GM12891 (cell line): ENCODE data around the gene MYCBPAP.

Experiments used
- POLR2A ChIP-seq: IDR thresholded peaks from 2 replicates; pipeline ENCODE4 v1.6.1; 2011; ENCODE audit warnings: low read depth, low read length, control low read depth
- POLR2AphosphoS5 ChIP-seq: IDR thresholded peaks from 2 replicates; pipeline ENCODE4 v1.6.1; 2011; ENCODE audit warnings: low read depth, low read length, control low read depth
- SPI1 ChIP-seq: IDR thresholded peaks from 2 replicates; pipeline ENCODE4 v1.6.1; 2011; ENCODE audit warnings: low read depth, low read length, control low read depth
- TAF1 ChIP-seq: IDR thresholded peaks from 2 replicates; pipeline ENCODE4 v1.6.1; 2011; ENCODE audit warnings: low read depth, low read length, control low read depth

DNA sequence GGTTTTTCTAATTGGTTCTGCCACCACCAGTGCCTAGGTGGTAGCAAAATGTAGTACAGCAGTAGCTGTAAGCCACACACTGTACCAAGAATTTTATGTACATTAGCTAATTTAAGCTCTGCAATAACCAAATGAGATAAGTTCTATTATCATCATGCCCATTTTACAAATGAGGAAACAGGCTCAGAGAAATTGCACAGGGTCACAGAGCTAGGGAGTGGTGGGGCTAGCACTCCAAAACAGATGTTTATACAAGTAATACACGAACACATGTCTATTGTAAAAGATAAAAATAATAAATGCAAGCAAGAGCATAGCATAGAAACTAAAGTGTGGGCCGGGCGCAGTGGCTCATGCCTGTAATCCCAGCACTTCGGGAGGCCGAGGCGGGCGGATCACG is 16.0 kb upstream of the MYCBPAP start:
- no peak for TF ChIP-seq POLR2AphosphoS5
- no peak for TF ChIP-seq POLR2A
- no peak for TF ChIP-seq TAF1
- TF ChIP-seq SPI1: no peak
